Gastrocnemius medialis (tissue), 4 donors: ENCODE results near the gene SNAP25.

Experiments used
- CTCF ChIP-seq, 5 experiments: fragments of 450-650 bp in 3 of 5; fragments of 200-600 bp in 2 of 5; sonication (generic) in 2 of 5; IDR thresholded peaks in 4 of 5; conservative IDR thresholded peaks in 1 of 5; 1 replicate in 4 of 5; 2 replicates in 1 of 5; pipeline ENCODE4 v1.5.1; 2016 to 2019; ENCODE audit warnings: antibody characterized with exemption in 5 of 5, mild to moderate bottlenecking in 3 of 5, moderate library complexity in 3 of 5
- POLR2A ChIP-seq, 2 donors: fragments of 450-650 bp; IDR thresholded peaks; one replicate each; pipeline ENCODE4 v1.6.1; 2017; ENCODE audit warnings: antibody characterized with exemption in 2 of 2, mild to moderate bottlenecking in 2 of 2, moderate library complexity in 2 of 2

GRCh38 chr20:10218536-10219451, at the start of gene SNAP25:
- TF ChIP-seq CTCF (IDR thresholded peaks at IDR 0.05 in 4 of 5, conservative IDR thresholded peaks at IDR 0.05 in 1 of 5): no peak
- TF ChIP-seq POLR2A (IDR thresholded peaks at IDR 0.05): no peak
